Erythroblast (primary cell): ENCODE results near the gene BAIAP2.

Source experiments
- DNase-seq, 2 experiments: peaks; one replicate each; lab custom pipeline; 2025; lab: John Stamatoyannopoulos, UW
- GATA1 ChIP-seq: IDR thresholded peaks from 2 replicates; pipeline ENCODE4 v1.6.1; 2011; ENCODE audit warnings: low read depth, mild to moderate bottlenecking, control low read depth, low read length, moderate library complexity
- POLR2A ChIP-seq: IDR thresholded peaks from 2 replicates; pipeline ENCODE4 v1.6.1; 2011; ENCODE audit warnings: mild to moderate bottlenecking, low read length

BAIAP2 gene

DNA sequence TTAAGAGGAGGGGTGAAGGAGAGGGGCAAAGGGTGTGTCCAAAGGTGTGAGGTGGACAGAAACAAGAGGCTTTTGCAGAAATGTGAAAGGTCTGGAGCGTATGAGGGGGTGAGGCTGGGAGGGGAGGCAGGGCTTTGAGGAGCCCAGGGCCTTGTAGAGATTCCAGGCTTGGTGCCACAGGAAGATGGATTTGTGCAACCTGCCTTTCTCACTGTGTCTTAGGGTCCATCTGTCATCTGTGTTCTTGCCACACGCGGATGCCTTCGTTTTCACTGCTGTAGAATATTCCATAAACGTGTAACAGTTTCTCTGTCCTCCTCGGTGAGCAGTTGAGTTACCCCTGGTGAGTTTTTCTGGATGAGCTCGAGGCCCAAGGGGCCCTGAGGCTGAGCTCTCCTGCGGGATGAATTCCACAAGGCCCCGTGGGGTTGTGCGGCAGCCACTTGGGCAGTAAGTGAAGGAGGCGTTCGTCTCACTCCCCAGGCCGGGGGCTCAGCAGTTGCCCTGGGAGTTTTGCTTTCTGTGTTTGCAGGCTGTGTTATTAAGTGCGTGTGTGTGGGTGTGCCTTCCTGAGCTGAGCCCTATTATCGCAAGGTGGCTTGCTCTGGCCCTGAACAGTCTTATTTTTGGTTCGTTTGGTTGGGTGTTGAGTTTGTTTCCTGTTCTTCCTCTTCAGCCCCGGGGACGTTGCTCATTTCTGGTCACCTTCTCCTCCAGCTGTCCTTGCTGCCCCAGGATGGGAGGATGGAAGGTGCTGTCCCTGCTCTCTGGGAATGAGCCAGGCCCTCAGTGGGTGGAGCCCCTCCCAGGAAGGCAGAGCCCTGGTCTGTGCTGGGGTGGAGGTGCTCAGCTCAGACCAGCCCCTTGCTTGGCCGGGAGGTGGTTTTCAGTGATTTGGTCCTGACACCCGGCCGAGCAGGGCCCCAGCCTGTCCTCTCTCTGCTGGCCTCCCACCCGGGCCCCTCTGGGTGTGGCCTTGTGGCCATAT lies 28.4 kb downstream of the BAIAP2 start:
- DNase-seq = no peak
- TF ChIP-seq POLR2A = no peak
- TF ChIP-seq GATA1 = no peak

GRCh38 chr17:81064678-81065475 lies 29.9 kb downstream of the BAIAP2 start:
- no peak for TF ChIP-seq GATA1
- no peak for TF ChIP-seq POLR2A
- no peak for DNase-seq

- no peak for TF ChIP-seq GATA1
- no peak for TF ChIP-seq POLR2A
- no peak for DNase-seq
Measured at GRCh38 chr17:81065500-81065899, 30.5 kb downstream of the BAIAP2 start.

GRCh38 chr17:81066072-81066471 lies 31.1 kb downstream of the BAIAP2 start:
- DNase-seq = no peak

GRCh38 chr17:81066771-81067315 lies 31.9 kb downstream of the BAIAP2 start:
- no peak for DNase-seq
- TF ChIP-seq GATA1 = no peak
- no peak for TF ChIP-seq POLR2A

More at GRCh38 chr17:81066072-81066471, 31.1 kb downstream of the BAIAP2 start:
- no peak for TF ChIP-seq GATA1
- TF ChIP-seq POLR2A = no peak

- TF ChIP-seq POLR2A = no peak
- DNase-seq = peak in 1 of 2 experiments; percentile 17
Measured at GRCh38 chr17:81067391-81067811, 32.5 kb downstream of the BAIAP2 start.

DNA sequence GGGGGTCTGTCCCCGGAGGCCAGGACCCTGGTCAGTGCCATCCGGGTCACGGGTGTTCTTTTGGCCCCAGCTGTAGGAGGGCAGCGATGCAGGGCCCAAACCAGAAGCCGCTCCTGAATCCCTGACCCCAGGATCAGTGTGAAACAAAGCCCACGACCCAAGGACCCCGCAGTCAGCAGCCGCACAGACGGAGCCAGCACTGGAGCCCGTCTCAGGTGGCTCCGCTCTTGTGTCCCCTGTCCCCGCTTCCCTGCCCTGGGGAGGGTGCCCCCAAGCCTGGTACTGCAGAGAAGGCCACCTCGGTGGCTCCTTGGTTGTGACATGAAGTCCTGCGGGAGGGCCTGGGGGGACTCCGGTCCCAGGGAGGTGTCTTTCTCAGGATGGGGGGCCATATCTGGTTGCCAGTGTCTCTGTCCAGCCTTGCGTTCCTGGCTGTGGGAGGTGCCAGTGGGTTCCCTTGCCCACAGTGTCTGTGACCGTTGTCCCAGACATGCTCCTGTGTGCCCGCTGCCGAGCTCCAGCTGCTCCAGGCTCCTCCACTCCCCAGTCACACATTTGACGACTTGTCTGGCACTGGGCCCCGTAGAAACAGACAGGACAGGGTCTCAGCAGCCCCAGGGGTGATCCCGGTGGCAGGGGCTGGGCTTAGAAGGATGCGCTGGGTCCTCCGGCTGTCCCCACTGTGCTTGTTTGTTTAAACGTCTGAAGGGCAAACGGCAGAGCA lies 33.6 kb downstream of the BAIAP2 start:
- TF ChIP-seq GATA1 (no peak), POLR2A (no peak)
- DNase-seq = no peak

DNA sequence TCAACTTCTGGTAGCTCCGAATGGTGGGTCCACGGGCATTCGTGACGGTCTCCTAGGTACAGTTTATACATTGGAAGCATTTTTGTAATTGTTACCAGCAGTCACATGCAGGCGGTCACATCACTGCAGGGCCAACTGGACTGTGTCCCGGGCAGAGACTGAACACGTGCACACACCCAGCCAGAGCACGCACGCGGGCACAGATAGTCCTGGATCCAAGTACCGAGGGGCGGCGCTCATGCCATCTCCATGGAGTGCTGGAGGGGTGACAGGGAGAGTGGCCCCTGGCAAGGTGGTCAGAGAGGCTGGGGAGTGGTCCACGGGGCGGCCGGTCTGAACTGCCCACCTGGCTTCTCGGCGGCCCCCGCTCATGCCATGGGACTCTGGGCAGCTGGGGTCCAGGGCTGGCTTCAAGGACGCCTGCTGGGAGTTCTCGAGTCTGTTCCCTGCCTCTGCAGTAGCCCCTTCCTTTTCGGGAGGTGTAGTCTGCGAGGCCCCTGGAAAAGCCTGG lies 34.2 kb downstream of the BAIAP2 start:
- TF ChIP-seq POLR2A (no peak), GATA1 (no peak)
- DNase-seq = no peak

DNA sequence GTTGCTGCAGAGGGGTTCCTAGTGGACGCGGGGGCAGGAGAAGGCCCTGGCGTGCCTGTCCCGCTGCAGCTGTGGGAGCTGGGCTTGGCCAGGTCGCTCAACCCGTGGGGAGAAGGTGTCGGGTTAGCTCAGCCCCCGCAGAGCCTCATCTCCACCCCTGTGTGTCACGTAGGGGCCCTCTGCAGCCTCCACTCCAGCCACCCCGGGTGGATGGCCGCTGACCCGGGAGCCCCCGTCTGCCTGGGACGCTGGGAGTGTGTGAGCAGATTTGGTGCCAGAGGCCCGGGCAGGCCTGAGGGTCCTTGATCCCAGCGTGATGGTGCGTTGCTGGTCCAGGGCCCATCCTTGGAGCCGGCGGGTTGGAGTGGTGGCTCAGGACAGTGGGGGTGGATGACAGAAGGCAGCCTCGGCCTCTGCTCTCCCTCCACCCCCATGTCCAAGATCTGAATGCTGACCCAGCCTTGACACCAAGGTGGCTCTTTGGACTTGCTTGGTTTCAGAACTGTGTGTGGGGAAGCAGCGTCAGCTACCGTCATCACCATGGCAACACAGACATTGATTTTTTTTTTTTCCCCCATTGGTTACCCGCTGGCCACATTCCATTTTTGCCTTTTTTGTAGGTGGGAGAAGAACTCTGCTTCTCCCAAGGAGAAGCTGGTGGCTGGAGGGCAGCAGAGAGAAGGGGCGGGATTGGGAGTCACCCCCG lies 35.7 kb downstream of the BAIAP2 start:
- DNase-seq = no peak
- TF ChIP-seq POLR2A (no peak), GATA1 (no peak)

GRCh38 chr17:81071761-81072741 lies 37.1 kb downstream of the BAIAP2 start:
- no peak for DNase-seq
- no peak for TF ChIP-seq GATA1
- TF ChIP-seq POLR2A = no peak
